COLO829 (cell line): ENCODE measurements around the gene C12orf75.
"Not testable (repeated sequence)": the region's sequence is repeated elsewhere in the genome, so short reads cannot be mapped to it uniquely, and the experiment has no call there.

Source experiments
- DNase-seq: peaks from one replicate; pipeline ENCODE4 v3.0.0; 2012; ENCODE audit warnings: low spot score

C12orf75 gene

GRCh38 chr12:105330283-105330930 lies at the start of gene C12orf75:
Gene C12orf75, plus strand, starts transcription at chr12:105330691. Its CDS starts 201 bp downstream, at chr12:105330892.
- DNase-seq = peak; percentile 41

- no peak for DNase-seq
These were observed 49.4 kb upstream of the C12orf75 start for GRCh38 chr12:105280966-105281693.

GRCh38 chr12:105281694-105282049 lies 48.8 kb upstream of the C12orf75 start:
- no peak for DNase-seq

- DNase-seq = no peak
These were observed 45.1 kb upstream of the C12orf75 start for GRCh38 chr12:105285378-105285777.

GRCh38 chr12:105287408-105287807 lies 43.1 kb upstream of the C12orf75 start:
- no peak for DNase-seq

GRCh38 chr12:105288311-105288996 lies 42.0 kb upstream of the C12orf75 start:
- no peak for DNase-seq

GRCh38 chr12:105289114-105289904 lies 41.2 kb upstream of the C12orf75 start:
- no peak for DNase-seq

GRCh38 chr12:105291531-105291930 lies 39.0 kb upstream of the C12orf75 start:
- DNase-seq = no peak

GRCh38 chr12:105292705-105293104 lies 37.8 kb upstream of the C12orf75 start:
- no peak for DNase-seq

- no peak for DNase-seq
These were observed 37.3 kb upstream of the C12orf75 start for GRCh38 chr12:105293187-105293586.

- DNase-seq = no peak
These were observed 36.3 kb upstream of the C12orf75 start for GRCh38 chr12:105294161-105294560.

GRCh38 chr12:105294886-105295479 lies 35.5 kb upstream of the C12orf75 start:
- no peak for DNase-seq

GRCh38 chr12:105296116-105297089 lies 34.1 kb upstream of the C12orf75 start:
- no peak for DNase-seq

- DNase-seq = no peak
These were observed 29.6 kb upstream of the C12orf75 start for GRCh38 chr12:105300883-105301282.

GRCh38 chr12:105301696-105302095 lies 28.8 kb upstream of the C12orf75 start:
- DNase-seq = no peak

GRCh38 chr12:105302986-105303385 lies 27.5 kb upstream of the C12orf75 start:
- DNase-seq = not testable (repeated sequence)

GRCh38 chr12:105304626-105305025 lies 25.9 kb upstream of the C12orf75 start:
- not testable (repeated sequence) for DNase-seq

- not testable (repeated sequence) for DNase-seq
These were observed 22.7 kb upstream of the C12orf75 start for GRCh38 chr12:105307601-105308314.

- DNase-seq = not testable (repeated sequence)
These were observed 21.7 kb upstream of the C12orf75 start for GRCh38 chr12:105308839-105309238.

- not testable (repeated sequence) for DNase-seq
These were observed 21.1 kb upstream of the C12orf75 start for GRCh38 chr12:105309384-105309783.
